GM21825 (cell line): Measurements from ENCODE around the gene ABCA7.
"Not testable (repeated sequence)": the region's sequence is repeated elsewhere in the genome, so short reads cannot be mapped to it uniquely, and the experiment has no call there.

Experiments used
- ATAC-seq: cut with Tn5 transposase; IDR thresholded peaks from one replicate; pipeline ENCODE4 v1.9.1; 2021; ENCODE audit warnings: mild to moderate bottlenecking, moderate library complexity; ENCODE audit not compliant: unreplicated experiment

Gene ABCA7

GRCh38 chr19:1113030-1113985 lies 73.4 kb downstream of the ABCA7 start:
- ATAC-seq: peak; percentile 42

GRCh38 chr19:1113986-1114483 lies 74.1 kb downstream of the ABCA7 start:
- no peak for ATAC-seq

DNA sequence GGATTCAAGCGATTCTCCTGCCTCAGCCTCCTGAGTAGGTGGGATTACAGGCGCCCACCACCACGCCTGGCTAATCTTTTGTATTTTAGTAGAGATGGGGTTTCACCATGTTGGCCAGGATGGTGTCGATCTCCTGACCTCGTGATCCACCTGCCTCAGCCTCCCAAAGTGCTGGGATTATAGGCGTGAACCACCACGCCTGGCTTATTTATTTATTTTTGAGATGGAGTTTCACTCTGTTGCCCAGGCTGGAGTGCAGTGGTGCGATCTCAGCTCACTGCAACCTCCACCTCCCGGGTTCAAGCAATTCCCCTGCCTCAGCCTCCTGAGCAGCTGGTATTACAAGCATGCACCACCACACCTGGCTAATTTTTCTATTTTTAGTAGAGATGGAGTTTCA lies 74.8 kb downstream of the ABCA7 start:
- ATAC-seq: not testable (repeated sequence)
